OCI-LY7 (cell line): ENCODE data around the gene SAP130.

Source experiments
- EZH2phosphoT487 ChIP-seq: fragments of 200-600 bp; sonication (generic); IDR thresholded peaks from 2 replicates; pipeline ENCODE4 v1.6.1; 2018; ENCODE audit warnings: low read depth, borderline replicate concordance, mild to moderate bottlenecking, mixed run types, antibody characterized with exemption, low read length, moderate library complexity, mixed read lengths
- TF ChIP-seq, protein P1 (sequence below): fragments of 200-600 bp; sonication (generic); conservative IDR thresholded peaks from 2 replicates; pipeline ENCODE4 v1.5.1; 2014; ENCODE audit warnings: mild to moderate bottlenecking, antibody characterized with exemption, low read length, moderate library complexity, mixed read lengths

DNA sequence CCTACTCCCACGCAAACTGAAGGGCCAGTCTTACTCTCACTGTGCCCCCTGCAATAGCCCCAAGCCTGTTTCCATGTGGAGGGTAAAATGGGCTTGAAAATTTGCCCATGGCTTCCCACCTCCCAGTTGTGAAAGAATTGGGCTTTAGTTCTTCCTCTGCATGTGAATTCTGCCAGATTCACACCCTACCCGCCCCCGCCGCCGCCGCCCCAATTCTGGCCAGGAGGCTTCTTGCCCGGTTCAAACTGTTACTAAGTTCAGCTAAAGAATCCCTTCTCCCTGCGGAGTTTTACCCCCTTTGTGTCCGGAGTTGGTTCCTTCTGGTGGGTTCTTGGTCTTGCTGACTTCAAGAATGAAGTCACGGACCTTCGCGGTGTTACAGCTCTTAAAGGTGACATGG, 25.5 kb upstream of the SAP130 start:
- TF ChIP-seq, protein P1, sequence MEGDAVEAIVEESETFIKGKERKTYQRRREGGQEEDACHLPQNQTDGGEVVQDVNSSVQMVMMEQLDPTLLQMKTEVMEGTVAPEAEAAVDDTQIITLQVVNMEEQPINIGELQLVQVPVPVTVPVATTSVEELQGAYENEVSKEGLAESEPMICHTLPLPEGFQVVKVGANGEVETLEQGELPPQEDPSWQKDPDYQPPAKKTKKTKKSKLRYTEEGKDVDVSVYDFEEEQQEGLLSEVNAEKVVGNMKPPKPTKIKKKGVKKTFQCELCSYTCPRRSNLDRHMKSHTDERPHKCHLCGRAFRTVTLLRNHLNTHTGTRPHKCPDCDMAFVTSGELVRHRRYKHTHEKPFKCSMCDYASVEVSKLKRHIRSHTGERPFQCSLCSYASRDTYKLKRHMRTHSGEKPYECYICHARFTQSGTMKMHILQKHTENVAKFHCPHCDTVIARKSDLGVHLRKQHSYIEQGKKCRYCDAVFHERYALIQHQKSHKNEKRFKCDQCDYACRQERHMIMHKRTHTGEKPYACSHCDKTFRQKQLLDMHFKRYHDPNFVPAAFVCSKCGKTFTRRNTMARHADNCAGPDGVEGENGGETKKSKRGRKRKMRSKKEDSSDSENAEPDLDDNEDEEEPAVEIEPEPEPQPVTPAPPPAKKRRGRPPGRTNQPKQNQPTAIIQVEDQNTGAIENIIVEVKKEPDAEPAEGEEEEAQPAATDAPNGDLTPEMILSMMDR = no peak
- no peak for TF ChIP-seq EZH2phosphoT487
